Hepatocyte (in vitro differentiated cells): ENCODE data around the gene RASGEF1C.
A peak's percentile ranks its signal among the peaks of the same experiment; 100 is the strongest.

Source experiments
- CTCF ChIP-seq: fragments of 200-600 bp; sonication (generic); IDR thresholded peaks from 2 replicates; pipeline ENCODE4 v1.5.1; 2016; ENCODE audit warnings: antibody characterized with exemption, mild to moderate bottlenecking; ENCODE audit not compliant: poor library complexity
- EZH2 ChIP-seq: fragments of 200-600 bp; sonication (generic); IDR thresholded peaks from 2 replicates; pipeline ENCODE4 v1.6.1; 2016; ENCODE audit warnings: antibody characterized with exemption, mild to moderate bottlenecking, borderline replicate concordance
- EZH2phosphoT487 ChIP-seq: fragments of 200-600 bp; sonication (generic); IDR thresholded peaks from one replicate; pipeline ENCODE4 v1.6.1; 2018; ENCODE audit warnings: antibody characterized with exemption, mild to moderate bottlenecking, low read depth, moderate library complexity; ENCODE audit not compliant: unreplicated experiment, severe bottlenecking

DNA sequence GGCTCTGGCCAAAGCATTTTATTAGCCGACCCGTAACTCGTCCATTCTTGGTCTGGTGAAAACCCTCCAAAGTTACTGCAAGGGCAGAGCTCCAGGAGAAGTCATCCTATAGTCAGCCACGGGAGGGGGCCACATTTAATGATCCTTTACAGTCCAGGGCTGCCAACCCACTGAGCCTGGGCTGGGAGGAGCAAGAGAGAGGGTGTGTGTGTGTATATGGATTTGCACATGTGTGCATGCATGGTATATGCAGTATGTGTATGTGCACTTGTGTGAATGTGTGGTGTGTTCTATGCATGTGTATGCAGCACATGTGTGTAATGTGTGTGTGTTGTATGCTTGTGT is 4.2 kb upstream of the RASGEF1C start:
- TF ChIP-seq CTCF, result peak; percentile 25
- TF ChIP-seq EZH2, result no peak
- no peak for TF ChIP-seq EZH2phosphoT487
